Hematopoietic multipotent progenitor cell treated with erythropoietin and hydrocortisone succinate and interleukin-3 and kit ligand, for 17 days (in vitro differentiated cells): ENCODE measurements around the gene VASH1.

ENCODE experiments used
- DNase-seq: peaks from one replicate; pipeline ENCODE4 v3.0.0-alpha.2; 2015; ENCODE audit warnings: low spot score

The VASH1 gene

DNA sequence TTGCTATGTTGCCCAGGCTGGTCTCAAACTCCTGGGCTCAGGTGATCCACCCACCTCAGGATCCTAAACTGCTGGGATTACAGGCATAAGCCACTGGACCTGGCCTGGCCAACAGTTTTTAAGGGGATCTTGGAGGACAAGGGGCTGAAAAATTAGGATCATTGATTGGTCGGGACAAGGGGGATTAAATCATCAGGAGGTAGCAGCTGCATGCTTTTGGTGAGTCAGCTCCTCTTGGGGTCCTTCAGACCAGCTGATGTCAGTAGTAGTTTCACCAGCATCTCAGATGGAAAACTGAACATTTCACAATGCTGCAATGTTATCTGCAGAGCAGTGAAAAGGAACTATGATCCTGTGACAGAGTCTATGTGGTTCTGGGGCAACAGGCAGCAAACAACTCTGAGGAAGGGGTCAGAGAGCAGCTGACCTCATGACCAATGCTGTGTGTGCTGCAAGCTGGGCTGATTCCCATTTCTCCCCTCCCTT lies 71.3 kb downstream of the VASH1 start:
- DNase-seq, result no peak
